Mucosa of gallbladder (tissue), 1 donor: ENCODE measurements around the gene ZNF736. TPM values are rescaled to one million over a fixed set of nuclear protein-coding genes. Genes with fewer than 3 reads are reported as not detected.

Experiments
- total RNA-seq: library from RNA; stranded (reverse); gene quantifications from one replicate; pipeline ENCODE4 v1.2.1, GENCODE V29; 2021
- donor health status: DM: no; HTN: no; CAD: no.

ZNF736 gene
- total RNA-seq, 1 donor from 2014 or later = 32.4 TPM

Other genes with a start within 250 kb of the ZNF736 start
- not detected for gene ZNF735, start 106.8 kb upstream of the ZNF736 start, total RNA-seq
- not detected for gene ZNF679, start 85.5 kb upstream of the ZNF736 start, total RNA-seq
- 18.2 TPM for gene ZNF680, start 249.1 kb downstream of the ZNF736 start, total RNA-seq